Left ventricle myocardium inferior (tissue), 1 donor: ENCODE results near the gene GDF2. TPM values are rescaled to one million over a fixed set of nuclear protein-coding genes. Genes with fewer than 3 reads are reported as not detected.

Experiments
- DNase-seq: peaks from one replicate; pipeline ENCODE4 v3.0.0-alpha.2; 2020
- H3K27ac ChIP-seq: fragments of 200-600 bp; replicated peaks from 2 replicates; pipeline ENCODE4 v1.8.0; 2021
- H3K27me3 ChIP-seq: fragments of 200-600 bp; 2 replicates; pipeline ENCODE4 v1.8.0; 2021; ENCODE audit warnings: low read depth
- H3K36me3 ChIP-seq: fragments of 200-600 bp; 2 replicates; pipeline ENCODE4 v1.8.0; 2021
- H3K4me1 ChIP-seq: fragments of 200-600 bp; 2 replicates; pipeline ENCODE4 v1.8.0; 2021
- H3K4me3 ChIP-seq: fragments of 200-600 bp; 2 replicates; pipeline ENCODE4 v1.8.0; 2021; ENCODE audit warnings: mild to moderate bottlenecking, moderate library complexity
- H3K9me3 ChIP-seq: fragments of 200-600 bp; replicated peaks from 2 replicates; pipeline ENCODE4 v1.8.0; 2021
- intact Hi-C: fragments of 100-400 bp; cut with micrococcal nuclease; formaldehyde crosslinking; loops from one replicate; pipeline ENCODE4 v1.11.0; 2022
- total RNA-seq: library from RNA; stranded (reverse); fragmentation: NEBNext Ultra II Directional; extraction: Animal tissue kit (Norgen Biotek cat#: 25700); gene quantifications from one replicate; pipeline ENCODE4 v1.2.1, GENCODE V29; 2021
- TF ChIP-seq, protein P1 (sequence below): fragments of 200-600 bp; IDR thresholded peaks from 2 replicates; pipeline ENCODE4 v1.8.0; 2021; ENCODE audit warnings: antibody characterized with exemption, mild to moderate bottlenecking, borderline replicate concordance
- donor health status: DM: no; HTN: yes; CAD: no; lungs with severe emphysema.

GDF2 gene
- total RNA-seq, 1 donor from 2014 or later, result not detected

DNA sequence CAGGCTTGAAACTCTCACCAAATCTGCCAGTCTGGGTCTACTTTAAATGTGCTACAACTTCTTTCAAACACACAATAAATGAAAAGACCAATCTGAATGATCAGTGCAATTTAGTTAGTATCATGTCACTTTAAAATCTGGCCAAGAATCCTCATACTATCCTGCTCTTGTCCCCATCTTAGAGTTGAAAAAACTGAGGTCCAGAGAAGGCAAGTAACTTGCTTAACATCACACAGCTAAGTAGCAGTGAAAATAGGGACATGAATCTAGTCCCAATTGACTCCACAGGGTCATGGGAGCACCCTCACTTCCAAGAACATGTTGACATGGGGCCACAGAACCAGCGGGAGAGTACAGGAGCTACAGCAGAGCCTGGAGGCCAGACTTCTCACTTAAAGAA is 25.3 kb upstream of the GDF2 start:
- intact Hi-C loops, result no loop called here
- Histone ChIP-seq H3K4me3 (no peak overlapping the region), H3K36me3 (no peaks in the 10 kb centered on the region), H3K27ac (no peak overlapping the region), H3K9me3 (no peaks in the 10 kb centered on the region), H3K27me3 (peaks cover 66% of the 10 kb centered on the region), H3K4me1 (peaks cover 17% of the 10 kb centered on the region)
- TF ChIP-seq, protein P1, sequence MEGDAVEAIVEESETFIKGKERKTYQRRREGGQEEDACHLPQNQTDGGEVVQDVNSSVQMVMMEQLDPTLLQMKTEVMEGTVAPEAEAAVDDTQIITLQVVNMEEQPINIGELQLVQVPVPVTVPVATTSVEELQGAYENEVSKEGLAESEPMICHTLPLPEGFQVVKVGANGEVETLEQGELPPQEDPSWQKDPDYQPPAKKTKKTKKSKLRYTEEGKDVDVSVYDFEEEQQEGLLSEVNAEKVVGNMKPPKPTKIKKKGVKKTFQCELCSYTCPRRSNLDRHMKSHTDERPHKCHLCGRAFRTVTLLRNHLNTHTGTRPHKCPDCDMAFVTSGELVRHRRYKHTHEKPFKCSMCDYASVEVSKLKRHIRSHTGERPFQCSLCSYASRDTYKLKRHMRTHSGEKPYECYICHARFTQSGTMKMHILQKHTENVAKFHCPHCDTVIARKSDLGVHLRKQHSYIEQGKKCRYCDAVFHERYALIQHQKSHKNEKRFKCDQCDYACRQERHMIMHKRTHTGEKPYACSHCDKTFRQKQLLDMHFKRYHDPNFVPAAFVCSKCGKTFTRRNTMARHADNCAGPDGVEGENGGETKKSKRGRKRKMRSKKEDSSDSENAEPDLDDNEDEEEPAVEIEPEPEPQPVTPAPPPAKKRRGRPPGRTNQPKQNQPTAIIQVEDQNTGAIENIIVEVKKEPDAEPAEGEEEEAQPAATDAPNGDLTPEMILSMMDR, result no peak
- no peak for DNase-seq

DNA sequence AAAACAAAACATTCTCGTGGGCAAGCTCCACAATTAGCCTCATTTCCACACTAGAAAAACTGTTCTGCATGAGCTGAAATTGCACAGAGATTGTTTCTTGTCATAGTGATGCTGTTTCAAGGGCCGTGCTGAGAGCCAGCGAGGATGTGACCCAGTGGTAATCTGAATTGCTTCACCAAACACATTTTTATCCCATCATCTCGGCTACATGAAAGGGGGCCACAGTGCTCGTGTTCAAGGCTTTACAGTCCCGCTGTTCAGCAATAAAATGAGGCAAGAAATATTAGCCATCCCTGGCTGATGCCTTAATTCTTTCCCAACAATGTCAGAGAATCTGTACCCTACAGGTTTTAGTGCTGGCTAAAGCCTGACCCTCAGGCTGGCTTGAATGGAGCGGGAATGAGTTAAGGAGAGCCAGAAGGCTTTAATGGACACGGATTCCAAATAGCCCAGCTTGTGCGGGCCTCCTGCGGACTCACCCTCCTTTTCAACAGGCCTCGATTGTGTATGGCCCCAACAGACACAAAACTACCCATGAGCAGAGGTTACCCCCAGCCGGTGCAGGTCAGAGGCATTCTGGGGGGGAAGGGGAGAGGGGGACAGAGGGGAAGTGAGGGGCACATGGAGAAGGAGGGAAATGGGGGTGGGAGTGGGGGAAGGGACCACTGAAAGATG is 24.3 kb upstream of the GDF2 start:
- Histone ChIP-seq H3K27ac (no peak overlapping the region), H3K4me1 (peaks cover 17% of the 10 kb centered on the region), H3K36me3 (no peaks in the 10 kb centered on the region), H3K27me3 (peaks cover 74% of the 10 kb centered on the region), H3K4me3 (no peak overlapping the region), H3K9me3 (no peaks in the 10 kb centered on the region)
- TF ChIP-seq, protein P1, result no peak
- no peak for DNase-seq
- intact Hi-C loops, result no loop called here

DNA sequence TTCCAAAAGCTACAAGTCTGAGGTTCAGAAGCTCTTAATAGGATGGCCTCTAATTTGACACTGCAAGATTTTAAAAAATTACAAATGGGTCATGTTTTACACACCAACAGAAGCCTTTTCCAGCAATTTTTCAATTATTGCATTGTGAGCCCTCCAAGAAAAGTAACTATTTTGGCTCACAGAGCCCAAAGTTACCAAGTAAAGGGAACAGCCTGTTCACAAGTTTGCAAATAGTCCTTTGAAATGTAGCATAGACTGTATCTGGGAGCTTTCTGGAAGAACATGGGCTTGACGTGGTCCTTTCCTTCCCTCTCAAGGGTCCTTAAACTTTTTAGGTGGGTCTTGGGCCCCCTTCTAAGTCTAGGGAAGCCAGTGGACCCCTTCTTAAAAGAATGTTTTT is 23.5 kb upstream of the GDF2 start:
- Histone ChIP-seq H3K9me3 (no peaks in the 10 kb centered on the region), H3K4me3 (no peak overlapping the region), H3K36me3 (no peaks in the 10 kb centered on the region), H3K27me3 (peaks cover 78% of the 10 kb centered on the region), H3K4me1 (peaks cover 17% of the 10 kb centered on the region), H3K27ac (no peak overlapping the region)
- DNase-seq, result no peak
- TF ChIP-seq, protein P1, result no peak
- intact Hi-C loops, result no loop called here

DNA sequence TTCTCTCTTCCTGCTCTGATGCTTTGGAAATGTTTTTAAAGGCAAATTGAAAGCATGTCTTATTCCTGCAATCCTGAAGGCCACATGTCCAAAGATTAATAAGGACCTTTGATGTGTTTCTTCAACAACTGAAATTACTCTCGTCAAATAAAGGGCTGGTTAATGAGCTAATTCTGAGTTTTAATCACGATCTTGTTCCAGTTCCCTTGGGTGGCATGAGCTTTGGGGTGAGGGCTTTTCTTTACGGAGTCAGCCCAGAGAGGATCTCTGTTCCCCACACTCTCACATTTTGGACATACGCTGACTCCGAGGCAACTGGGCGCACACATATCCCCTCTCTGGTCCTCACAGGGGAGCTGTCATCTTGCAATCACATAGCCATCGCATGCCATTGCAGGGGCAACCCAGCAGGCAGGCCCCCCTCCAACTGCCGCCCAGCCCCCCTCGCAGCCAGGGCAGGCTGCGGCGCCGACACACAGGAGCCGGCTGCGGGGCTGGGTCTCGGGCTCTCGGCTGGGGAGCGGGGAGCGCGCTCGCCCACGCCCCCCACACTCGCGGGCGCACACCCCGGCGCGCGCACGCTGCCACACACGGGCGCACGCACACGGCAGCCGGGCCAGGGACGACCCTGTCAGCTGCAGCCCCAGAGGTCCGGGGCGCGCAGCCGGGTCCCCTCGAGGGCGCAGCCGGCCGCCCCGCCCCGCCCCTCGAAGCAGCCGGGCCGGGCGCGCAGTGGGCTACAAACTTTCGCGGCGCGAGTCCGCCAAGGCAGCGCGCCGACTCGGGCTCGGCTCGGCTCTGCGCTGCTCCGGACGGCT is 22.4 kb upstream of the GDF2 start, which contains the start of gene GDF10:
TSS of gene GDF10 (plus strand) at position 587 of the 818 bp plus-strand sequence. CDS start 455 bp downstream, outside the sequence.
- peak within 1 kb of the TSS; percentile 62 for H3K4me3 ChIP-seq
- peaks cover 83% of the 10 kb centered on the region for H3K27me3 ChIP-seq
- H3K36me3 ChIP-seq, result no peaks in the 10 kb centered on the region
- no peak for DNase-seq
- peaks cover 17% of the 10 kb centered on the region for H3K4me1 ChIP-seq
- no peak within 1 kb of the TSS for H3K27ac ChIP-seq
- intact Hi-C loops, result no loop called here
- TF ChIP-seq, protein P1, result no peak
- H3K9me3 ChIP-seq, result no peaks in the 10 kb centered on the region

DNA sequence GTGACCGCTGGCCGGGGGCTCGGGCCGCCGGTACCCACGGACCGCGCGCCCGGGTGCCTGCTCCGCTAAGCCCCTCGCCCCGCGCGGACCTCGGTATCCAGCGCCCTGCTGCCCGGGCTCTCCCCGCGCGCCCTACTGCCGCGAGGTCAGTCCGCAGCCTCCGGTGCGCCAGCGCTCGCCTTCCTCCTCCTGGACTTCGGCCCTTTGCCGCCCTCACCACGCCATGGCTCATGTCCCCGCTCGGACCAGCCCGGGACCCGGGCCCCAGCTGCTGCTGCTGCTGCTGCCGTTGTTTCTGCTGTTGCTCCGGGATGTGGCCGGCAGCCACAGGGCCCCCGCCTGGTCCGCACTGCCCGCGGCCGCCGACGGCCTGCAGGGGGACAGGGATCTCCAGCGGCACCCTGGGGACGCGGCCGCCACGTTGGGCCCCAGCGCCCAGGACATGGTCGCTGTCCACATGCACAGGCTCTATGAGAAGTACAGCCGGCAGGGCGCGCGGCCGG is 21.8 kb upstream of the GDF2 start:
- no peak overlapping the region for H3K27ac ChIP-seq
- TF ChIP-seq, protein P1, result peak; percentile 29
- peak overlapping the region; percentile 62 for H3K4me3 ChIP-seq
- no peaks in the 10 kb centered on the region for H3K9me3 ChIP-seq
- intact Hi-C loops, result no loop called here
- H3K36me3 ChIP-seq, result no peaks in the 10 kb centered on the region
- no peak for DNase-seq
- peaks cover 17% of the 10 kb centered on the region for H3K4me1 ChIP-seq
- H3K27me3 ChIP-seq, result peaks cover 83% of the 10 kb centered on the region
